ENCODE data around the gene CIC. TPM values are rescaled to one million over a fixed set of nuclear protein-coding genes. Genes with fewer than 3 reads are reported as not detected.

CIC gene
- total and polyA plus RNA-seq, 8 donors, result 37.2 to 76.1 (median 55.6) TPM

- H3K4me1 ChIP-seq, result peaks cover 60 to 83% of the 10 kb centered on the region in 2 donors
- peaks cover 0 to 23% of the 10 kb centered on the region in 2 donors for H3K36me3 ChIP-seq
- peak overlapping the region; percentile 89 to 94 for H3K27ac ChIP-seq
- no peaks in the 10 kb centered on the region for H3K27me3 ChIP-seq
- DNase-seq (no peak), ATAC-seq (no peak)
- intact Hi-C loops (cut with DNase I), result no loop called here
- H3K4me3 ChIP-seq, result no peak overlapping the region
- H3K9me3 ChIP-seq, result no peaks in the 10 kb centered on the region
- no peak for TF ChIP-seq CTCF (IDR thresholded peaks at IDR 0.05)
Observed at GRCh38 chr19:42278452-42279154, 9.6 kb downstream of the CIC start.

- no peak for DNase-seq
- intact Hi-C loops (cut with DNase I), result no loop called here
- no peak for TF ChIP-seq CTCF (IDR thresholded peaks at IDR 0.05)
- H3K9me3 ChIP-seq, result no peaks in the 10 kb centered on the region
- H3K4me1 ChIP-seq, result peaks cover 60 to 83% of the 10 kb centered on the region in 2 donors
- peaks cover 0 to 15% of the 10 kb centered on the region in 2 donors for H3K36me3 ChIP-seq
- no peaks in the 10 kb centered on the region for H3K27me3 ChIP-seq
- no peak for ATAC-seq
- H3K27ac ChIP-seq, result peak overlapping the region; percentile 89 to 94
- H3K4me3 ChIP-seq, result peak overlapping the region; percentile 75 to 76
Observed at GRCh38 chr19:42279155-42279901, 10.3 kb downstream of the CIC start.

- intact Hi-C loops (cut with DNase I), result no loop called here
- H3K4me1 ChIP-seq, result peaks cover 57 to 82% of the 10 kb centered on the region in 2 donors
Observed at GRCh38 chr19:42279902-42280814, 11.1 kb downstream of the CIC start.

GRCh38 chr19:42280815-42281145 is 11.7 kb downstream of the CIC start:
- H3K27ac ChIP-seq, result peak overlapping the region; percentile 89 to 94
- no peaks in the 10 kb centered on the region for H3K27me3 ChIP-seq
- intact Hi-C loops (cut with DNase I), result no loop called here
- H3K9me3 ChIP-seq, result no peaks in the 10 kb centered on the region
- peak overlapping the region; percentile 75 to 76 for H3K4me3 ChIP-seq
- TF ChIP-seq CTCF (IDR thresholded peaks at IDR 0.05), result no peak
- ATAC-seq (peak; percentile 6), DNase-seq (peak in 1 of 4 donors; percentile 59)
- H3K4me1 ChIP-seq, result peaks cover 61 to 82% of the 10 kb centered on the region in 2 donors
- H3K36me3 ChIP-seq, result peaks cover 0 to under 1% of the 10 kb centered on the region in 2 donors

More at GRCh38 chr19:42279902-42280814, 11.1 kb downstream of the CIC start:
- H3K36me3 ChIP-seq, result peaks cover 0 to 7% of the 10 kb centered on the region in 2 donors
- peak overlapping the region; percentile 75 to 76 for H3K4me3 ChIP-seq
- DNase-seq (peak; percentile 83 to 93 (median 90)), ATAC-seq (peak; percentile 62)
- H3K27me3 ChIP-seq, result no peaks in the 10 kb centered on the region
- H3K27ac ChIP-seq, result peak overlapping the region; percentile 89 to 94
- TF ChIP-seq CTCF (IDR thresholded peaks at IDR 0.05), result peak; percentile 73 to 88
- H3K9me3 ChIP-seq, result no peaks in the 10 kb centered on the region

All from left lung (tissue), 10 donors.